ENCODE data around the gene OSBPL5.
A peak's percentile ranks its signal among the peaks of the same experiment; 100 is the strongest.

Gene OSBPL5

DNA sequence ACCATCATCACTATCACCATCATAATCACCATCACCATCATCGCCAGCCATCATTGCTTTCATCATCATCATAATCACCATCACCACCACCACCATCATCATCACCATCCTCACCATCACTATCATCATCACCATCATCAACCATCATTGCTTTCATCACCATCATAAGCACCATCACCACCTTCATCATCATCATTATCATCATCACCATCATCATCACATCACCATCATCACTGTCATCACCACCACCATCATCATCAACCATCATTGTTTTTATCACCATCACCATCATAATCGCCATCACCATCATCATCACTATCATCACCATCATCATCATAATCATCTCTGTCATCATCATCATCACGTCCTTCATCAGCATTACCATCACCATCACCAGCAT lies 9.3 kb upstream of the OSBPL5 start:
- POLR2A ChIA-PET (ENCODE audit: low non-redundant PET): no interaction called here
- TF ChIP-seq, protein P1, sequence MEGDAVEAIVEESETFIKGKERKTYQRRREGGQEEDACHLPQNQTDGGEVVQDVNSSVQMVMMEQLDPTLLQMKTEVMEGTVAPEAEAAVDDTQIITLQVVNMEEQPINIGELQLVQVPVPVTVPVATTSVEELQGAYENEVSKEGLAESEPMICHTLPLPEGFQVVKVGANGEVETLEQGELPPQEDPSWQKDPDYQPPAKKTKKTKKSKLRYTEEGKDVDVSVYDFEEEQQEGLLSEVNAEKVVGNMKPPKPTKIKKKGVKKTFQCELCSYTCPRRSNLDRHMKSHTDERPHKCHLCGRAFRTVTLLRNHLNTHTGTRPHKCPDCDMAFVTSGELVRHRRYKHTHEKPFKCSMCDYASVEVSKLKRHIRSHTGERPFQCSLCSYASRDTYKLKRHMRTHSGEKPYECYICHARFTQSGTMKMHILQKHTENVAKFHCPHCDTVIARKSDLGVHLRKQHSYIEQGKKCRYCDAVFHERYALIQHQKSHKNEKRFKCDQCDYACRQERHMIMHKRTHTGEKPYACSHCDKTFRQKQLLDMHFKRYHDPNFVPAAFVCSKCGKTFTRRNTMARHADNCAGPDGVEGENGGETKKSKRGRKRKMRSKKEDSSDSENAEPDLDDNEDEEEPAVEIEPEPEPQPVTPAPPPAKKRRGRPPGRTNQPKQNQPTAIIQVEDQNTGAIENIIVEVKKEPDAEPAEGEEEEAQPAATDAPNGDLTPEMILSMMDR (conservative IDR thresholded peaks at IDR 0.05; ENCODE audit: low read depth): no peak
- no peak for DNase-seq (ENCODE audit: low spot score)
- CTCF ChIA-PET: no interaction called here
- no peak overlapping the region for H3K27ac ChIP-seq

DNA sequence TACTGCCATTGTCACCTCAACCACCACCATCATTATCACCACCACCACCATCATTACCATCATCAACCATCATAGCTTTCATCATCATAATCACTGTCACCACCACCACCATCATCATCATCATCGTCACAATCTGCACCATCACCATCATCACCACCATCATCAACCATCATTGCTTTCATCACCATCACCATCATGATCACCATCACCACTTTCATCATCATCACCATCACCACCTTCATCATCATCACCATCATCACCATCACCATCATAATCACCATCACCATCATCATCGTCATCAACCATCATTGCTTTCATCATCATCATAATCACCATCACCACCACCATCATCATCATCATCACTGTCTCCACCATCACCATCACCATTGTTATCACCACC lies 8.7 kb upstream of the OSBPL5 start:
- TF ChIP-seq, protein P1 (conservative IDR thresholded peaks at IDR 0.05; ENCODE audit: low read depth): no peak
- H3K27ac ChIP-seq: no peak overlapping the region
- DNase-seq (ENCODE audit: low spot score): no peak
- ChIA-PET POLR2A (ENCODE audit: low non-redundant PET) (no interaction called here), CTCF (no interaction called here)

DNA sequence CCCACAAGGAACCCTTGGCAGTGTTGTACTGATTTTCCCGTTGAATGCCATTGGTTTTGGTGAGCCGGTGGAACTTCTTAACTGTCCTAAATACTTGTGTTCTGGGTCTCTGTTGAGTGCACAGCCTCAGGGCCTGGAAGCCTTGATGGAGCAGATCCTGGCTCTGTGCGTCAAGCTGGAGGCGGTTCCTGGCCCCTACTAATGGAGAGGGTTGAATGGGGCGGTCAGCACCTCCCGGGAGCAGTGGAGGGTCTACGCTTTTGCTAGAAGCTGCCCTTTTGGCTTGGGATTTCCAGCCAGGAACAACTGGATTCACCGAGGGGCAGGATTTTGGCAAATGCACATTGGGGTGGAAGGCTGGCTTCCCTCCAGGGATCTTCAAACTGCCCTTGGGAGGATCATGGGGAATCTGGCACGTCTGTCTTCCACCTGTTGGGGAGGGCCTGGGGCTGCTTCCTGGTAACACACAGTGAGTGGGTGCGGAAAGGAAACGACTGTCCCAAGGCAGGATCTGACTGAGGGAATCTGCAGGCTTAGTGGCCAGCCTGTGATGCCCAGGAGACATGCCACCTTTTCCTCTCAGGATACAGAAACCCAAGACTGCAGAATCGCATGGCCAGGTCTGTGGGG lies 6.9 kb upstream of the OSBPL5 start:
- TF ChIP-seq, protein P1 (conservative IDR thresholded peaks at IDR 0.05; ENCODE audit: low read depth): no peak
- CTCF ChIA-PET: no interaction called here
- no peak overlapping the region for H3K27ac ChIP-seq
- POLR2A ChIA-PET (ENCODE audit: low non-redundant PET): no interaction called here
- no peak for DNase-seq (ENCODE audit: low spot score)

DNA sequence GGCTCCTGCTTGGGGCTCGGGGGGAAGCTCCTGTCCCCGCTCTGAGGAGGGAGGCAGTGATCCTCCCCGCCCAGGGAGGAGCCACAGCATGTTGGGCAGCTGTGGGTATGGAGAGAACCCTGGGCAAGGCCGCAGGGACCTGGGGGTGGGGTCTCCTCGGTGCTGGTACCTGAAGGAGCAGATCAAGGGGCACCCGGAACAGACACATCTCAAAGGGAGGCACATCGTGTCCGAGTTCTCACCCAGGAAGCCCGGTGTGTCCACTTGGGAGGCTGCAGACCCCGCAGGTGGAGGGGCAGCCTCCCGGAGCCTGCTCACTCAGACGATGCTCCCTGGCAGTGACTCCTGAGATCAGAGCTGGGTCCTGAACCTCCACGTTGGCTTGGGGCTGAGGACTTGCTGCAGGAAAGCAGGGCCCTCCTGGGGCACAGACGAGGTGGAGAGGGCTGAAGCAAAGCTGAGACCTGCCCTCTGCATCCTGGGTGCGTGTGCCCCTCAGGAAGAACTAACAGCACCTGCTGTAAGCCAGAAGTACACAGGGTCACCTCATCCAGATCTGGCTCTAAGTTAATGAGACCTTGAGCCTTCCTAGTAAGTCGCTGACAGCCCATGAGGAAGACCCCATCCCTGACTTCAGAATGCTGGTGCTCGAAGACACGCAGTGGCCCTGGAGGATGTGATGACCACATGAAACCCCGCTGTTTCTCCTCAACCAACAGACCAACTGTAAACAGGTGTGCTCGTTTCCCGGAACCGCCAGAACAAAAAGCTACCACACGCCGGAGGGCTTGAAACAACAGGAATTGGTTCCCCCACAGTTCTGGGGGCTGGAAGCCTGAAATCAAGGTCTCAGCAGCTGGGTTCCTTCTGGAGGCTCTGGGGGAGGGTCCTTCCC lies 5.9 kb upstream of the OSBPL5 start:
- ChIA-PET CTCF (no interaction called here), POLR2A (ENCODE audit: low non-redundant PET) (no interaction called here)

DNA sequence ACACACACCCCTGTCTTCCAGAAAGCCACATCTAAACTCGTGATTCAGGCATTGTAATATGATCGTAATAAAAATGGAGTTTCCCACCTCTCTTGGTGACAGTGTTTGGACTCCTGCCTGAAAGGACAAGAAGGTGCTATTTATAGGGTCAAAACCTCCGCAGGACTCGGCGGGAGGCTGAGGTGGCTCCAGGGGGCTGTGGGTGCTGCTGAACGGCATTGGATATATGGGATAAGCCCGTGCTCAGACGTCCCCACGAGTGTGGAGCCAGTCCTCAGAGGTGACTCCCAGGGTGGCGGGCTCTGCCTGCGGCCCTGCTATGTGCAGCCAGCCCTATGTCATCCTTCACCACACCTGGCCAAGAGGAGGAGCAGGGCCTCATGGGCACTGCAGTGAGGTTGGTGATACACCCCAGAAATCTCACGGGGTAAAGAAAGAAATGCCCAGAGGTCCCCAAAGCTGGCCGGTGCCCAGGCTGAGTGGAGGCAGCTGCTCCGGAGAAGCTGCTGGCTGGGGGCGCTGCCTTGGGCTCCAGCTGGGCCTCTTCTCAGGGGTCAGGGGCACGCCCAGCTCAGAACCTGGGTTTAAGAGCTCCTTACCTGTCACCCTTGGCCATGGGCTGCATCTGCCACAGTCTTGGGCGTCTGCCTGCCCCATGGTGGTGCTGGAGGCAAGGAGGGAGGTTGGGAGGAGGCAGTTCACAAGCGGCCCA lies 5.1 kb upstream of the OSBPL5 start:
- peak overlapping the region; percentile 67 for H3K27ac ChIP-seq
- ChIA-PET CTCF (interaction anchor here (1.2 kb wide), 1 partner anchor 36 kb away, joined by 4 read pairs; no protein-coding TSS in a partner anchor), POLR2A (ENCODE audit: low non-redundant PET) (interaction anchor here (0.6 kb wide), 1 partner anchor 69 kb away, joined by 3 read pairs; no protein-coding TSS in a partner anchor)
- TF ChIP-seq, protein P1 (conservative IDR thresholded peaks at IDR 0.05; ENCODE audit: low read depth): no peak
- no peak for DNase-seq (ENCODE audit: low spot score)

More for the DNA sequence above, 5.9 kb upstream of the OSBPL5 start:
- TF ChIP-seq, protein P1 (conservative IDR thresholded peaks at IDR 0.05; ENCODE audit: low read depth): no peak
- no peak overlapping the region for H3K27ac ChIP-seq
- no peak for DNase-seq (ENCODE audit: low spot score)

Measured in RWPE1 (cell line).